22Rv1 (cell line): ENCODE results near the gene CACNA1C.

Experiments used
- ZFX ChIP-seq: fragments of 450-650 bp; IDR thresholded peaks from 2 replicates; pipeline ENCODE4 v1.6.1; 2017; ENCODE audit warnings: antibody characterized with exemption, borderline replicate concordance
- TF ChIP-seq, protein P1 (sequence below): fragments of 450-650 bp; IDR thresholded peaks from 2 replicates; pipeline ENCODE4 v1.5.1; 2017; ENCODE audit warnings: mild to moderate bottlenecking

DNA sequence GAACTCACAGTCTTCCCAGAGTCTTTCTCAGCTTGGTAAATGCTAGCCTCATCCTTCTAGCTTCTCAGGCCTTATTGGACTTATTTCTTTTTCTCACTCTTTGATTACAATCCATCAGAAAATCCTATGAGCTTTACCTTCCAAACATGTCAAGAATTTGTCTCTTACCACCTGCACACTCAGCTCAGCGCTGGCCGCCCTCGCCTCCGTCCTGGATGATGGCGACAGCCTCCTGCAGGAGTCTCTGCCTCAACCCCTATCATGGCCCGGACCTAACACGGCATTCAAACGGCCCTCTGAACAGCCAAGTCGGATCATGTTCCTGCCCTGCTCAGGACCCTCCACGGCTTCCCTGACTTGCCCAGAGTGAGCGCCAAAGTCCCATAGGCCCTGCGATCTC, 408.9 kb downstream of the CACNA1C start:
- TF ChIP-seq, protein P1, sequence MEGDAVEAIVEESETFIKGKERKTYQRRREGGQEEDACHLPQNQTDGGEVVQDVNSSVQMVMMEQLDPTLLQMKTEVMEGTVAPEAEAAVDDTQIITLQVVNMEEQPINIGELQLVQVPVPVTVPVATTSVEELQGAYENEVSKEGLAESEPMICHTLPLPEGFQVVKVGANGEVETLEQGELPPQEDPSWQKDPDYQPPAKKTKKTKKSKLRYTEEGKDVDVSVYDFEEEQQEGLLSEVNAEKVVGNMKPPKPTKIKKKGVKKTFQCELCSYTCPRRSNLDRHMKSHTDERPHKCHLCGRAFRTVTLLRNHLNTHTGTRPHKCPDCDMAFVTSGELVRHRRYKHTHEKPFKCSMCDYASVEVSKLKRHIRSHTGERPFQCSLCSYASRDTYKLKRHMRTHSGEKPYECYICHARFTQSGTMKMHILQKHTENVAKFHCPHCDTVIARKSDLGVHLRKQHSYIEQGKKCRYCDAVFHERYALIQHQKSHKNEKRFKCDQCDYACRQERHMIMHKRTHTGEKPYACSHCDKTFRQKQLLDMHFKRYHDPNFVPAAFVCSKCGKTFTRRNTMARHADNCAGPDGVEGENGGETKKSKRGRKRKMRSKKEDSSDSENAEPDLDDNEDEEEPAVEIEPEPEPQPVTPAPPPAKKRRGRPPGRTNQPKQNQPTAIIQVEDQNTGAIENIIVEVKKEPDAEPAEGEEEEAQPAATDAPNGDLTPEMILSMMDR, result no peak
- no peak for TF ChIP-seq ZFX
